H9 (cell line): Measurements from ENCODE around the gene PCDHGC3. TPM values are rescaled to one million over a fixed set of nuclear protein-coding genes. Genes with fewer than 3 reads are reported as not detected.

Source experiments
- DNase-seq: peaks from one replicate; pipeline ENCODE4 v3.0.0-alpha.2; 2017
- H2AFZ ChIP-seq: one replicate; pipeline ENCODE4 v1.6.1; 2013; ENCODE audit warnings: mild to moderate bottlenecking, low read length, control low read depth, moderate library complexity
- H2AK5ac ChIP-seq: 2 replicates; pipeline ENCODE4 v1.6.1; 2013; ENCODE audit warnings: low read length, control low read depth, mixed read lengths; ENCODE audit not compliant: insufficient read length
- H2BK120ac ChIP-seq: one replicate; pipeline ENCODE4 v1.6.1; 2013; ENCODE audit warnings: low read depth, mild to moderate bottlenecking, low read length, control low read depth, inconsistent platforms; ENCODE audit not compliant: poor library complexity, severe bottlenecking
- H2BK12ac ChIP-seq: 2 replicates; pipeline ENCODE4 v1.6.1; 2013; ENCODE audit warnings: low read length, control low read depth, mixed read lengths, low read depth; ENCODE audit not compliant: insufficient read length
- H2BK15ac ChIP-seq: 2 replicates; pipeline ENCODE4 v1.6.1; 2013; ENCODE audit warnings: low read depth, low read length, control low read depth
- H2BK20ac ChIP-seq: one replicate; pipeline ENCODE4 v1.6.1; 2013; ENCODE audit warnings: low read depth, mild to moderate bottlenecking, low read length, control low read depth, inconsistent platforms; ENCODE audit not compliant: poor library complexity, severe bottlenecking
- H2BK5ac ChIP-seq: 2 replicates; pipeline ENCODE4 v1.6.1; 2013; ENCODE audit warnings: low read length, control low read depth, mixed read lengths; ENCODE audit not compliant: insufficient read length
- H3K14ac ChIP-seq: 2 replicates; pipeline ENCODE4 v1.6.1; 2013; ENCODE audit warnings: low read length, control low read depth; ENCODE audit not compliant: insufficient read depth
- H3K18ac ChIP-seq: 2 replicates; pipeline ENCODE4 v1.6.1; 2013; ENCODE audit warnings: low read depth, mild to moderate bottlenecking, mixed read lengths, low read length, control low read depth; ENCODE audit not compliant: insufficient read length
- H3K23ac ChIP-seq: 2 replicates; pipeline ENCODE4 v1.6.1; 2013; ENCODE audit warnings: low read length, control low read depth, mixed read lengths, low read depth; ENCODE audit not compliant: insufficient read length
- H3K23me2 ChIP-seq: 2 replicates; pipeline ENCODE4 v1.6.1; 2013; ENCODE audit warnings: low read depth, mild to moderate bottlenecking, mixed read lengths, low read length, control low read depth; ENCODE audit not compliant: insufficient read length, poor library complexity, severe bottlenecking
- H3K27ac ChIP-seq: 2 replicates; pipeline ENCODE4 v1.5.1; 2013; ENCODE audit warnings: low read length, control low read depth, mixed read lengths, low read depth; ENCODE audit not compliant: insufficient read length
- H3K27me3 ChIP-seq: 2 replicates; pipeline ENCODE4 v1.6.1; 2013; ENCODE audit warnings: low read length, control low read depth, inconsistent platforms; ENCODE audit not compliant: insufficient read depth
- H3K4ac ChIP-seq: 2 replicates; pipeline ENCODE4 v1.6.1; 2013; ENCODE audit warnings: low read depth, mild to moderate bottlenecking, control low read depth, inconsistent platforms, low read length, moderate library complexity
- H3K4me1 ChIP-seq: 2 replicates; pipeline ENCODE4 v1.6.1; 2013; ENCODE audit warnings: low read length, control low read depth, inconsistent platforms; ENCODE audit not compliant: insufficient read depth
- H3K4me2 ChIP-seq: 2 replicates; pipeline ENCODE4 v1.6.1; 2013; ENCODE audit warnings: low read length, control low read depth, mixed read lengths; ENCODE audit not compliant: insufficient read length, insufficient read depth
- H3K56ac ChIP-seq: 2 replicates; pipeline ENCODE4 v1.6.1; 2013; ENCODE audit warnings: low read depth, mild to moderate bottlenecking, mixed read lengths, low read length, control low read depth; ENCODE audit not compliant: insufficient read length
- H3K79me1 ChIP-seq: 2 replicates; pipeline ENCODE4 v1.6.1; 2013; ENCODE audit warnings: low read depth, mild to moderate bottlenecking, moderate library complexity, low read length, control low read depth, inconsistent platforms; ENCODE audit not compliant: insufficient read depth, poor library complexity, severe bottlenecking
- H3K79me2 ChIP-seq: 2 replicates; pipeline ENCODE4 v1.6.1; 2013; ENCODE audit warnings: low read length, control low read depth, inconsistent platforms; ENCODE audit not compliant: insufficient read depth
- H3K9ac ChIP-seq: 2 replicates; pipeline ENCODE4 v1.6.1; 2013; ENCODE audit warnings: low read length, control low read depth, mixed read lengths; ENCODE audit not compliant: insufficient read length; ENCODE audit errors: extremely low read depth
- H3K9me3 ChIP-seq: one replicate; pipeline ENCODE4 v1.6.1; 2013; ENCODE audit warnings: low read depth, low read length, inconsistent platforms; ENCODE audit not compliant: control insufficient read depth
- H3T11ph ChIP-seq: one replicate; pipeline ENCODE4 v1.6.1; 2013; ENCODE audit warnings: mild to moderate bottlenecking, low read length, control low read depth, inconsistent platforms
- H4K20me1 ChIP-seq: one replicate; pipeline ENCODE4 v1.6.1; 2013; ENCODE audit not compliant: control insufficient read depth, insufficient read length, insufficient read depth
- H4K5ac ChIP-seq: 2 replicates; pipeline ENCODE4 v1.6.1; 2013; ENCODE audit warnings: low read depth, mild to moderate bottlenecking, mixed read lengths, low read length, control low read depth; ENCODE audit not compliant: insufficient read length
- H4K8ac ChIP-seq: replicated peaks from 2 replicates; pipeline ENCODE4 v1.6.1; 2013; ENCODE audit warnings: low read length, control low read depth, mixed read lengths, low read depth; ENCODE audit not compliant: insufficient read length
- H4K91ac ChIP-seq: 2 replicates; pipeline ENCODE4 v1.6.1; 2013; ENCODE audit warnings: low read depth, mild to moderate bottlenecking, moderate library complexity, mixed read lengths, low read length, control low read depth; ENCODE audit not compliant: insufficient read length
- H3K27ac Mint-ChIP-seq, 3 experiments: 2 replicates in 2 of 3; 3 replicates in 1 of 3; pipeline ENCODE4 v1.8.0; 2020 to 2021; ENCODE audit warnings: mixed read lengths in 3 of 3, mild to moderate bottlenecking in 1 of 3, moderate library complexity in 1 of 3
- H3K27me3 Mint-ChIP-seq: 2 replicates; pipeline ENCODE4 v1.8.0; 2021; ENCODE audit warnings: low read depth, mild to moderate bottlenecking, moderate library complexity, mixed read lengths
- H3K36me3 Mint-ChIP-seq, 3 experiments: 2 replicates in 2 of 3; 3 replicates in 1 of 3; pipeline ENCODE4 v1.8.0; 2020 to 2021; ENCODE audit warnings: low read depth in 3 of 3, mixed read lengths in 3 of 3; ENCODE audit not compliant: insufficient read depth in 1 of 3
- H3K4me1 Mint-ChIP-seq, 2 experiments: 2 replicates each; pipeline ENCODE4 v1.8.0; 2020; ENCODE audit warnings: mixed read lengths in 2 of 2
- H3K4me3 Mint-ChIP-seq, 2 experiments: 2 replicates in 1 of 2; 3 replicates in 1 of 2; pipeline ENCODE4 v1.8.0; 2020 to 2021; ENCODE audit warnings: mild to moderate bottlenecking in 2 of 2, mixed read lengths in 2 of 2, moderate library complexity in 1 of 2
- H3K9me3 Mint-ChIP-seq, 2 experiments: 2 replicates in 1 of 2; 3 replicates in 1 of 2; pipeline ENCODE4 v1.8.0; 2020; ENCODE audit warnings: mild to moderate bottlenecking in 2 of 2, mixed read lengths in 2 of 2, moderate library complexity in 1 of 2
- WGBS: extraction: QIAGEN DNeasy Blood & Tissue Kit; methylation state at CpG from one replicate; pipeline ENCODE4 v1.1.7; 2013; ENCODE audit warnings: missing lambda C conversion rate, low lambda C conversion rate, mixed read lengths; ENCODE audit not compliant: insufficient read length; ENCODE audit errors: extremely low coverage; 5-methylcytosine and 5-hydroxymethylcytosine counted together
- total RNA-seq: library from RNA; stranded (reverse); gene quantifications from 2 replicates; pipeline ENCODE4 v1.2.1, GENCODE V29; 2021
- TF ChIP-seq, protein P1 (sequence below): fragments of 200-600 bp; sonication (generic); conservative IDR thresholded peaks from 3 replicates; pipeline ENCODE4 v1.8.0; 2021; ENCODE audit warnings: antibody characterized with exemption, mild to moderate bottlenecking

The PCDHGC3 gene
- total RNA-seq, 1 experiment from 2014 or later, result 19.8 TPM

DNA sequence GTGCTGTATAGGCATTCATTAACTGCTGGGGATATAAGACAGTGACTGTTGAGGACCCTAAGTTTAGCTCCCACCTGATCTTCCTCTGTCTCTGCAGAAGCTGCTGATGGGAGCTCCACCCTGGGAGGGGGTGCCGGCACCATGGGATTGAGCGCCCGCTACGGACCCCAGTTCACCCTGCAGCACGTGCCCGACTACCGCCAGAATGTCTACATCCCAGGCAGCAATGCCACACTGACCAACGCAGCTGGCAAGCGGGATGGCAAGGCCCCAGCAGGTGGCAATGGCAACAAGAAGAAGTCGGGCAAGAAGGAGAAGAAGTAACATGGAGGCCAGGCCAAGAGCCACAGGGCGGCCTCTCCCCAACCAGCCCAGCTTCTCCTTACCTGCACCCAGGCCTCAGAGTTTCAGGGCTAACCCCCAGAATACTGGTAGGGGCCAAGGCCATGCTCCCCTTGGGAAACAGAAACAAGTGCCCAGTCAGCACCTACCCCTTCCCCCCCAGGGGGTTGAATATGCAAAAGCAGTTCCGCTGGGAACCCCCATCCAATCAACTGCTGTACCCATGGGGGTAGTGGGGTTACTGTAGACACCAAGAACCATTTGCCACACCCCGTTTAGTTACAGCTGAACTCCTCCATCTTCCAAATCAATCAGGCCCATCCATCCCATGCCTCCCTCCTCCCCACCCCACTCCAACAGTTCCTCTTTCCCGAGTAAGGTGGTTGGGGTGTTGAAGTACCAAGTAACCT is 35.3 kb downstream of the PCDHGC3 start:
- Histone ChIP-seq H2AK5ac (no peak overlapping the region), H3K14ac (no peak overlapping the region), H3K79me2 (no peaks in the 10 kb centered on the region), H3K4me2 (no peak overlapping the region), H3K4me1 (peaks cover 4% of the 10 kb centered on the region; the same call in 1 of the 2 replicates), H3K23ac (no peak overlapping the region), H4K20me1 (no peaks in the 10 kb centered on the region), H3K9me3 (no peaks in the 10 kb centered on the region), H2BK12ac (no peak overlapping the region), H2BK15ac (no peak overlapping the region), H3K27ac (no peak overlapping the region), H2BK5ac (no peak overlapping the region), H2AFZ (no peak overlapping the region), H3T11ph (no peak overlapping the region), H3K9ac (no peak overlapping the region), H2BK20ac (no peak overlapping the region), H4K8ac (no peak overlapping the region), H3K23me2 (peaks cover 17% of the 10 kb centered on the region), H4K5ac (no peak overlapping the region), H3K18ac (no peak overlapping the region), H4K91ac (no peak overlapping the region), H3K79me1 (no peaks in the 10 kb centered on the region), H3K27me3 (no peaks in the 10 kb centered on the region), H2BK120ac (no peak overlapping the region), H3K4ac (no peak overlapping the region), H3K56ac (no peak overlapping the region)
- TF ChIP-seq, protein P1, sequence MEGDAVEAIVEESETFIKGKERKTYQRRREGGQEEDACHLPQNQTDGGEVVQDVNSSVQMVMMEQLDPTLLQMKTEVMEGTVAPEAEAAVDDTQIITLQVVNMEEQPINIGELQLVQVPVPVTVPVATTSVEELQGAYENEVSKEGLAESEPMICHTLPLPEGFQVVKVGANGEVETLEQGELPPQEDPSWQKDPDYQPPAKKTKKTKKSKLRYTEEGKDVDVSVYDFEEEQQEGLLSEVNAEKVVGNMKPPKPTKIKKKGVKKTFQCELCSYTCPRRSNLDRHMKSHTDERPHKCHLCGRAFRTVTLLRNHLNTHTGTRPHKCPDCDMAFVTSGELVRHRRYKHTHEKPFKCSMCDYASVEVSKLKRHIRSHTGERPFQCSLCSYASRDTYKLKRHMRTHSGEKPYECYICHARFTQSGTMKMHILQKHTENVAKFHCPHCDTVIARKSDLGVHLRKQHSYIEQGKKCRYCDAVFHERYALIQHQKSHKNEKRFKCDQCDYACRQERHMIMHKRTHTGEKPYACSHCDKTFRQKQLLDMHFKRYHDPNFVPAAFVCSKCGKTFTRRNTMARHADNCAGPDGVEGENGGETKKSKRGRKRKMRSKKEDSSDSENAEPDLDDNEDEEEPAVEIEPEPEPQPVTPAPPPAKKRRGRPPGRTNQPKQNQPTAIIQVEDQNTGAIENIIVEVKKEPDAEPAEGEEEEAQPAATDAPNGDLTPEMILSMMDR, result no peak
- H3K27me3 Mint-ChIP-seq, result peaks cover 3% of the 10 kb centered on the region; the same call in 1 of the 2 replicates
- peaks cover 52 to 59% of the 10 kb centered on the region in 2 experiments for H3K4me1 Mint-ChIP-seq
- H3K9me3 Mint-ChIP-seq, result no peaks in the 10 kb centered on the region; a peak in 1 of 5 replicates
- no peak overlapping the region; a peak in 1 of 7 replicates for H3K27ac Mint-ChIP-seq
- no peak for DNase-seq
- H3K4me3 Mint-ChIP-seq, result no peak overlapping the region
- peaks cover 9 to 16% (median 13%) of the 10 kb centered on the region in 3 experiments for H3K36me3 Mint-ChIP-seq
- no CpG with 5 or more reads among the region's 14 CpGs for WGBS
